ENCODE results near the gene PHC2. TPM values are rescaled to one million over a fixed set of nuclear protein-coding genes. Genes with fewer than 3 reads are reported as not detected.

PHC2 gene
- total and polyA plus RNA-seq, 8 donors = 70.8 to 140 (median 109) TPM

DNA sequence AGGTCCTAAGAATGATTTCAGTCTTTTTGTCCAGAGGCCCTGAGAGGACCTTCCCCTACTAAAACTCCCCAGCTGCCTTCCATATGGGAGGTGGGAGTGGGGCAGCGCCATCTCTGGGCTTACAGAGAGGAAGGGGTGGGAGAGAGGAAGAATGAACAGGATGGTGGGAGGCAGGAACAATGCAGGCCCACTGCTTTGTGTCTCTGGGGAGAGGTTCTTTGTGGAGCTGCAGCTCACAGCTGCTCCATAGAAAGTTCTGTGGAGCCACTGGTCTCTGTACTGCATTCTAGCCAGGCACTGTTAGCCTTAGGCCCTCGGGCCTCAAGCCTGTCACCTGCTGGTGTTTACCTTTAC lies 66.4 kb downstream of the PHC2 start:
- Histone ChIP-seq H3K27ac (peak overlapping the region; percentile 5 to 84 (median 76)), H3K27me3 (no peaks in the 10 kb centered on the region), H3K4me1 (peaks cover 28 to 68% (median 53%) of the 10 kb centered on the region in 4 donors), H3K36me3 (peaks cover 0 to 20% (median 9%) of the 10 kb centered on the region in 4 donors), H3K4me3 (no peak overlapping the region), H3K9me3 (no peaks in the 10 kb centered on the region)
- intact Hi-C loops (cut with DNase I; ENCODE audit: low total_unique reads) = loop anchor here (10.0 kb wide), 1 partner anchor 100 kb away; no protein-coding TSS in a partner anchor
- 24 to 54% (median 48%) methylated on average over 2 of the region's 2 CpGs for WGBS, 5 donors
- no peak for DNase-seq
- TF ChIP-seq, protein P1, sequence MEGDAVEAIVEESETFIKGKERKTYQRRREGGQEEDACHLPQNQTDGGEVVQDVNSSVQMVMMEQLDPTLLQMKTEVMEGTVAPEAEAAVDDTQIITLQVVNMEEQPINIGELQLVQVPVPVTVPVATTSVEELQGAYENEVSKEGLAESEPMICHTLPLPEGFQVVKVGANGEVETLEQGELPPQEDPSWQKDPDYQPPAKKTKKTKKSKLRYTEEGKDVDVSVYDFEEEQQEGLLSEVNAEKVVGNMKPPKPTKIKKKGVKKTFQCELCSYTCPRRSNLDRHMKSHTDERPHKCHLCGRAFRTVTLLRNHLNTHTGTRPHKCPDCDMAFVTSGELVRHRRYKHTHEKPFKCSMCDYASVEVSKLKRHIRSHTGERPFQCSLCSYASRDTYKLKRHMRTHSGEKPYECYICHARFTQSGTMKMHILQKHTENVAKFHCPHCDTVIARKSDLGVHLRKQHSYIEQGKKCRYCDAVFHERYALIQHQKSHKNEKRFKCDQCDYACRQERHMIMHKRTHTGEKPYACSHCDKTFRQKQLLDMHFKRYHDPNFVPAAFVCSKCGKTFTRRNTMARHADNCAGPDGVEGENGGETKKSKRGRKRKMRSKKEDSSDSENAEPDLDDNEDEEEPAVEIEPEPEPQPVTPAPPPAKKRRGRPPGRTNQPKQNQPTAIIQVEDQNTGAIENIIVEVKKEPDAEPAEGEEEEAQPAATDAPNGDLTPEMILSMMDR (IDR thresholded peaks at IDR 0.05) = no peak
- TF ChIP-seq POLR2A (IDR thresholded peaks at IDR 0.05) (no peak), POLR2AphosphoS5 (IDR thresholded peaks at IDR 0.05) (no peak), EP300 (IDR thresholded peaks at IDR 0.05) (no peak)

DNA sequence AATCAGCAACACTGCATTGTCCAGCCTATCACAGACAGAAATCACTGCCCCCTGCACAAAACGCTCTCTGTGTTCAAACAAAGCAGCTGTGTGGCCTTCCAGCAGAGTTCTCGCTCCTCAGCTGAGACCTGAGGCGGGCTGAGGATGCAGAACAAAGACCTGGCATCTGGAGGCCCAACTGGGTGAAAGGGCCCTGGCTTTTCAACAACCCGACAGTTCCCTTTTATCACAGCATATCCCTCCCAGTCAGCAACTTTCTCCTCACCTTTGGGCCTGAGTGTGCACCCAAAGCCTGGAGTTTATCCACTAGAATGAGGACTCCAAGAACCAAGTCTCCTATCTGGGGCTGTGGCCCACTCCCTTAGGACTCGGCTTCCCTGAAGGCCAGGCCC lies 67.4 kb downstream of the PHC2 start:
- peak overlapping the region; percentile 25 to 84 (median 76) for H3K27ac ChIP-seq
- TF ChIP-seq EP300 (IDR thresholded peaks at IDR 0.05) = no peak
- TF ChIP-seq POLR2AphosphoS5 (IDR thresholded peaks at IDR 0.05) = no peak
- TF ChIP-seq POLR2A (IDR thresholded peaks at IDR 0.05) = no peak
- TF ChIP-seq, protein P1 (IDR thresholded peaks at IDR 0.05) = no peak

DNA sequence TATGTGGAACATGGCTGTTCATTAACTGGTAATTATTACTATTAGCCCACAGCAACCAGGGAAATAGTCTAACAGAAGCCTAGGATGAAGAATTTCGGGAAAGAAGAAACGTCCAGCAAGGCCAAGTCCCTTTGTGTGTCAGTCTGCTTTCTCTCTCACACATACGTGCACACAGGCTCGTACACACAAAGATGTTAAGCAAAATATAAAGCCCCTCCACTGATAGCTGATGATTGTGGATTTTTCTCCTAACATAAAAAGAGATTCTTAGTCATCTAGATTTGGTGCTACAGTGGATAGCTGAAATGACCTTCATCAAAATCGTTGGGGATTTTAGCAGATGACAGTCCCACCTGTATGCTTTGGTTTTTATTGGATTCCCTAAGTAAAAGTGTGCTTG lies 67.9 kb downstream of the PHC2 start:
- Histone ChIP-seq H3K27me3 (no peaks in the 10 kb centered on the region), H3K4me3 (no peak overlapping the region), H3K27ac (peak overlapping the region in 4 of 5 donors; percentile 25 to 84 (median 76)), H3K4me1 (peaks cover 28 to 64% (median 52%) of the 10 kb centered on the region in 4 donors), H3K36me3 (peaks cover 0 to 8% (median 1%) of the 10 kb centered on the region in 4 donors), H3K9me3 (no peaks in the 10 kb centered on the region)
- TF ChIP-seq POLR2A (IDR thresholded peaks at IDR 0.05) (no peak), EP300 (IDR thresholded peaks at IDR 0.05) (no peak), POLR2AphosphoS5 (IDR thresholded peaks at IDR 0.05) (no peak)
- TF ChIP-seq, protein P1 (IDR thresholded peaks at IDR 0.05) = no peak
- 59 to 74% (median 65%) methylated on average over 5 of the region's 5 CpGs for WGBS, 5 donors
- DNase-seq = no peak
- intact Hi-C loops (cut with DNase I; ENCODE audit: low total_unique reads) = loop anchor here (10.0 kb wide), 1 partner anchor 102 kb away; no protein-coding TSS in a partner anchor

More for the DNA sequence above, 67.4 kb downstream of the PHC2 start:
- intact Hi-C loops (cut with DNase I; ENCODE audit: low total_unique reads) = loop anchor here (10.0 kb wide), 1 partner anchor 101 kb away; no protein-coding TSS in a partner anchor
- Histone ChIP-seq H3K4me1 (peaks cover 28 to 68% (median 53%) of the 10 kb centered on the region in 4 donors), H3K36me3 (peaks cover 0 to 11% (median 3%) of the 10 kb centered on the region in 4 donors), H3K4me3 (no peak overlapping the region), H3K27me3 (no peaks in the 10 kb centered on the region), H3K9me3 (no peaks in the 10 kb centered on the region)
- DNase-seq = peak in 1 of 2 donors; percentile 64
- WGBS, 5 donors = 38 to 59% (median 54%) methylated on average over 4 to 5 of the region's 5 CpGs

DNA sequence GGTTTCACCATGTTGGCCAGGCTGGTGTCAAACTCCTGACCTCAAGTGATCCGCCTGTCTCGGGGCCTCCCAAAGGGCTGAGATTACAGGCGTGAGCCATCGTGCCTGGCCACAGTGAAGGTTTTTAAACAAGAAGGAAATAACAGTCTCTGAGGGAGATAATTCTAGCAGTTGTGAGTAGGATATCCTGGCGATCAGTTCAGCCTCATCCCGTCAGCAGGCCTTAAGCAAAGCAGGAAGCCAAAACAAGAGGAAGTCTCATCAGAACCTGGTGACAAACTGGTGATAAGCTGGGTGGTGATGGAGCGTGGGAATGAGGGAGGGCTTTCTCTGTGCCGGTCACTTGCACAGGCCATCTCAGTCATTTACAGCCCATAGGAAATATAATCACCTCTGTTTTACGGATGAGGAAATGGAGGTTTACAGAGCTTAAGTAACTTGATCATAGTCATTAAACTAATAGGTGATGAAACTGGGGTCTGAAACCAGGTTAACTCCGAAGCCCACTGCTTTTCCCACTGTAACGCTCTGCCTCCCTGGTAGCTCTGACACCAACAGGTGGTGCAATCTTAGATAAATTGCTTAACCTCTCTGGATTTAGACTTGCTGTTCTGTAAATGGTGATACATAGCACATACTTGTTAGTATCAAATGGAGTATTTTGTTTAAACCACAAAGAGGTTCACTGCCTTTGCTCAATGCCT lies 69.2 kb downstream of the PHC2 start:
- no peaks in the 10 kb centered on the region for H3K9me3 ChIP-seq
- peak in 1 of 2 donors; percentile 49 for DNase-seq
- H3K36me3 ChIP-seq = peaks cover 0 to 9% (median under 1%) of the 10 kb centered on the region in 4 donors
- H3K4me3 ChIP-seq = no peak overlapping the region
- intact Hi-C loops (cut with DNase I; ENCODE audit: low total_unique reads) = loop anchor here (10.0 kb wide), 1 partner anchor 103 kb away; no protein-coding TSS in a partner anchor
- H3K27me3 ChIP-seq = no peaks in the 10 kb centered on the region
- H3K4me1 ChIP-seq = peaks cover 19 to 50% (median 39%) of the 10 kb centered on the region in 4 donors
- 66 to 82% (median 77%) methylated on average over 11 of the region's 11 CpGs for WGBS, 5 donors
- TF ChIP-seq, protein P1 (IDR thresholded peaks at IDR 0.05) = no peak
- TF ChIP-seq POLR2A (IDR thresholded peaks at IDR 0.05) (no peak), EP300 (IDR thresholded peaks at IDR 0.05) (no peak), POLR2AphosphoS5 (IDR thresholded peaks at IDR 0.05) (no peak)
- H3K27ac ChIP-seq = peak overlapping the region in 2 of 5 donors; percentile 20 to 32
